ENCODE data around the gene NUP88. TPM values are rescaled to one million over a fixed set of nuclear protein-coding genes. Genes with fewer than 3 reads are reported as not detected.

The NUP88 gene
- total RNA-seq, 1 donor from 2014 or later = 42.4 TPM

DNA sequence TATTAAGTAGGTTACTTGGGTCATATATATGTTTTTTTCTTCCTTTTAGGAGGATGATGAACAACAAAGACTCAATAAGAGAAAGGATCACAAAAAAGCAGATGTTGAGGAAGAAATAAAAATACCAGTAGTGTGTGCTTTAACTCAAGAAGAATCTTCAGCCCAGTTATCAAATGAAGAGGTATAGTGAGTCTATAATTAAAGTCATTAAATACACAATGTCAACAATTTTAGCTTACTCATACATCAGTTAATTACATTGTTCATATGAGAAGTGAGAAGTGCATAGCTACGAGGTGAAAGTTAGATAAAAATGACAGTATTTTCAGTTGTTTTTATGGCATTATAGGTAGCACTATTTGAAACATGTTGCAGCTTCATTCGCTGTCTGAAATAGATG lies 65.2 kb downstream of the NUP88 start:
- H3K4me3 Mint-ChIP-seq (ENCODE audit: unreplicated experiment) = no peak overlapping the region
- peaks cover 22% of the 10 kb centered on the region for H3K36me3 Mint-ChIP-seq (ENCODE audit: low read depth, unreplicated experiment)
- no peaks in the 10 kb centered on the region for H3K9me3 Mint-ChIP-seq (ENCODE audit: unreplicated experiment)
- H3K27me3 Mint-ChIP-seq (ENCODE audit: unreplicated experiment) = no peaks in the 10 kb centered on the region
- H3K27ac Mint-ChIP-seq (ENCODE audit: unreplicated experiment) = no peak overlapping the region
- H3K4me1 Mint-ChIP-seq (ENCODE audit: unreplicated experiment) = no peaks in the 10 kb centered on the region
- TF ChIP-seq, protein P1, sequence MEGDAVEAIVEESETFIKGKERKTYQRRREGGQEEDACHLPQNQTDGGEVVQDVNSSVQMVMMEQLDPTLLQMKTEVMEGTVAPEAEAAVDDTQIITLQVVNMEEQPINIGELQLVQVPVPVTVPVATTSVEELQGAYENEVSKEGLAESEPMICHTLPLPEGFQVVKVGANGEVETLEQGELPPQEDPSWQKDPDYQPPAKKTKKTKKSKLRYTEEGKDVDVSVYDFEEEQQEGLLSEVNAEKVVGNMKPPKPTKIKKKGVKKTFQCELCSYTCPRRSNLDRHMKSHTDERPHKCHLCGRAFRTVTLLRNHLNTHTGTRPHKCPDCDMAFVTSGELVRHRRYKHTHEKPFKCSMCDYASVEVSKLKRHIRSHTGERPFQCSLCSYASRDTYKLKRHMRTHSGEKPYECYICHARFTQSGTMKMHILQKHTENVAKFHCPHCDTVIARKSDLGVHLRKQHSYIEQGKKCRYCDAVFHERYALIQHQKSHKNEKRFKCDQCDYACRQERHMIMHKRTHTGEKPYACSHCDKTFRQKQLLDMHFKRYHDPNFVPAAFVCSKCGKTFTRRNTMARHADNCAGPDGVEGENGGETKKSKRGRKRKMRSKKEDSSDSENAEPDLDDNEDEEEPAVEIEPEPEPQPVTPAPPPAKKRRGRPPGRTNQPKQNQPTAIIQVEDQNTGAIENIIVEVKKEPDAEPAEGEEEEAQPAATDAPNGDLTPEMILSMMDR (IDR thresholded peaks at IDR 0.05; ENCODE audit: unreplicated experiment) = no peak
- no peak for DNase-seq (ENCODE audit: low spot score)

DNA sequence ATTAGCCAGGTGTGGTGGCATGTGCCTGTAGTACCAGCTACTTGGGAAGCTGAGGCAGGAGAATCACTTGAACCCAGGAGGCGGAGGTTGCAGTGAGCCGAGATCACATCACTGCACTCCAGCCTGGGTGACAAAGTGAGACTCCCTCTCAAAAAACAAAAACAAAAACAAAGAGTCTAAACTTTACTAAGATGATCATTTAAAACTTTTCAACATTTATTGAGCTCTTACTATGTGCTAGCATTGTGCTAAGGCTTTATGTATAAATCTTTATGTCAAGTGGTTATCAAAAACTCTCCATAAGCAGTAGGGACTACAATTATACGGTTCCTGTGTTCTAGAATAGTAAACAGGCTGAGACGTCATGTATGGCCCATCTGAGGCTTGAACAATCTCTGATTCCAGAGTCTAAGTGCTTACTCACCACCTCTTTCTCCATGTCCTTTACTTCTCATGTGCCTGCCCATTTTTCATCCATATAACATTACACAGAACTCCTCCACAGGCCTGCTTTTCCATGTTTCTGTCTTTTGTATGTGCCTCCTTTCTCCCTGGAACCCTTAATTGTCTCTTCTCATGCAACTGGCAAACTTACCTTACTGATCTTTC lies 66.7 kb downstream of the NUP88 start:
- no peak for DNase-seq (ENCODE audit: low spot score)
- TF ChIP-seq, protein P1 (IDR thresholded peaks at IDR 0.05; ENCODE audit: unreplicated experiment) = no peak
- H3K9me3 Mint-ChIP-seq (ENCODE audit: unreplicated experiment) = no peaks in the 10 kb centered on the region
- peaks cover 25% of the 10 kb centered on the region for H3K36me3 Mint-ChIP-seq (ENCODE audit: low read depth, unreplicated experiment)
- no peaks in the 10 kb centered on the region for H3K27me3 Mint-ChIP-seq (ENCODE audit: unreplicated experiment)
- H3K4me1 Mint-ChIP-seq (ENCODE audit: unreplicated experiment) = no peaks in the 10 kb centered on the region
- no peak overlapping the region for H3K4me3 Mint-ChIP-seq (ENCODE audit: unreplicated experiment)
- H3K27ac Mint-ChIP-seq (ENCODE audit: unreplicated experiment) = no peak overlapping the region

- H3K27ac Mint-ChIP-seq (ENCODE audit: unreplicated experiment) = no peak overlapping the region
- DNase-seq (ENCODE audit: low spot score) = no peak
- TF ChIP-seq, protein P1 (IDR thresholded peaks at IDR 0.05; ENCODE audit: unreplicated experiment) = no peak
- H3K4me1 Mint-ChIP-seq (ENCODE audit: unreplicated experiment) = no peaks in the 10 kb centered on the region
- H3K36me3 Mint-ChIP-seq (ENCODE audit: low read depth, unreplicated experiment) = peaks cover 7% of the 10 kb centered on the region
- no peaks in the 10 kb centered on the region for H3K27me3 Mint-ChIP-seq (ENCODE audit: unreplicated experiment)
- H3K4me3 Mint-ChIP-seq (ENCODE audit: unreplicated experiment) = no peak overlapping the region
- H3K9me3 Mint-ChIP-seq (ENCODE audit: unreplicated experiment) = no peaks in the 10 kb centered on the region
Observed at GRCh38 chr17:5344914-5345313, 74.5 kb downstream of the NUP88 start.

Other genes starting within 250 kb of the NUP88 start
- 11.6 TPM for gene ZNF594, start 227.8 kb downstream of the NUP88 start, total RNA-seq (ENCODE audit: unreplicated experiment)
- not detected for gene SCIMP, start 184.8 kb downstream of the NUP88 start, total RNA-seq (ENCODE audit: unreplicated experiment)
- 64.8 TPM for gene RABEP1, start 137.4 kb downstream of the NUP88 start, total RNA-seq (ENCODE audit: unreplicated experiment)
- 47.7 TPM for gene RPAIN, start 520 bp upstream of the NUP88 start, total RNA-seq (ENCODE audit: unreplicated experiment)
- 100 TPM for gene C1QBP, start 19.5 kb upstream of the NUP88 start, total RNA-seq (ENCODE audit: unreplicated experiment)
- 18.4 TPM for gene DHX33, start 49.3 kb upstream of the NUP88 start, total RNA-seq (ENCODE audit: unreplicated experiment)
- 83.4 TPM for gene DERL2, start 66.5 kb upstream of the NUP88 start, total RNA-seq (ENCODE audit: unreplicated experiment)
- 17.2 TPM for gene MIS12, start 66.9 kb upstream of the NUP88 start, total RNA-seq (ENCODE audit: unreplicated experiment)
- 7.8 TPM for gene NLRP1, start 164.8 kb upstream of the NUP88 start, total RNA-seq (ENCODE audit: unreplicated experiment)

Measured in endothelial cell (in vitro differentiated cells).